Activated CD4-positive, alpha-beta memory T cell treated with anti-CD3 and anti-CD28 coated beads for 36 hours (primary cell): ENCODE results near the gene ABI3BP. TPM values are rescaled to one million over a fixed set of nuclear protein-coding genes. Genes with fewer than 3 reads are reported as not detected.

ENCODE experiments used
- CTCF ChIA-PET: fragments of 350-600 bp; sonication (Branson Sonifier 250); formaldehyde crosslinking; loops from one replicate; lab custom pipeline; 2021; ENCODE audit warnings: antibody characterized with exemption, inconsistent platforms; lab: Charles Lee
- POLR2A ChIA-PET: fragments of 350-600 bp; sonication (Branson Sonifier 250); formaldehyde crosslinking; loops from one replicate; lab custom pipeline; 2021; ENCODE audit warnings: antibody characterized with exemption; lab: Charles Lee
- DNase-seq: peaks from one replicate; pipeline ENCODE4 v3.0.0-alpha.2; 2020
- H3K27ac Mint-ChIP-seq: one replicate; pipeline ENCODE4 v1.8.0; 2021; ENCODE audit warnings: mixed read lengths
- H3K27me3 Mint-ChIP-seq: one replicate; pipeline ENCODE4 v1.8.0; 2021; ENCODE audit warnings: mixed read lengths
- H3K36me3 Mint-ChIP-seq: one replicate; pipeline ENCODE4 v1.8.0; 2021; ENCODE audit warnings: mixed read lengths
- H3K4me1 Mint-ChIP-seq: one replicate; pipeline ENCODE4 v1.8.0; 2021; ENCODE audit warnings: low read depth, mixed read lengths
- H3K4me3 Mint-ChIP-seq: one replicate; pipeline ENCODE4 v1.8.0; 2021; ENCODE audit warnings: mild to moderate bottlenecking, mixed read lengths
- H3K9me3 Mint-ChIP-seq: one replicate; pipeline ENCODE4 v1.8.0; 2021; ENCODE audit warnings: mixed read lengths
- intact Hi-C: fragments of 100-400 bp; cut with micrococcal nuclease; formaldehyde crosslinking; loops from one replicate; pipeline ENCODE4 v1.15.1; 2023
- total RNA-seq, 2 experiments: library from RNA; stranded (reverse); gene quantifications; one replicate each; pipeline ENCODE4 v1.2.3, GENCODE V29; 2021

The ABI3BP gene
- total RNA-seq, 2 experiments from 2014 or later: not detected

GRCh38 chr3:100702980-100703345, 290.3 kb downstream of the ABI3BP start:
- ChIA-PET CTCF (no interaction called here), POLR2A (no interaction called here)
- Mint-ChIP-seq H3K4me3 (no peak overlapping the region), H3K27me3 (peaks cover 27% of the 10 kb centered on the region), H3K36me3 (no peaks in the 10 kb centered on the region), H3K27ac (no peak overlapping the region), H3K9me3 (no peaks in the 10 kb centered on the region), H3K4me1 (no peaks in the 10 kb centered on the region)
- no peak for DNase-seq
- intact Hi-C loops: loop anchor here (10.0 kb wide), 1 partner anchor 238 kb away; no protein-coding TSS in a partner anchor

DNA sequence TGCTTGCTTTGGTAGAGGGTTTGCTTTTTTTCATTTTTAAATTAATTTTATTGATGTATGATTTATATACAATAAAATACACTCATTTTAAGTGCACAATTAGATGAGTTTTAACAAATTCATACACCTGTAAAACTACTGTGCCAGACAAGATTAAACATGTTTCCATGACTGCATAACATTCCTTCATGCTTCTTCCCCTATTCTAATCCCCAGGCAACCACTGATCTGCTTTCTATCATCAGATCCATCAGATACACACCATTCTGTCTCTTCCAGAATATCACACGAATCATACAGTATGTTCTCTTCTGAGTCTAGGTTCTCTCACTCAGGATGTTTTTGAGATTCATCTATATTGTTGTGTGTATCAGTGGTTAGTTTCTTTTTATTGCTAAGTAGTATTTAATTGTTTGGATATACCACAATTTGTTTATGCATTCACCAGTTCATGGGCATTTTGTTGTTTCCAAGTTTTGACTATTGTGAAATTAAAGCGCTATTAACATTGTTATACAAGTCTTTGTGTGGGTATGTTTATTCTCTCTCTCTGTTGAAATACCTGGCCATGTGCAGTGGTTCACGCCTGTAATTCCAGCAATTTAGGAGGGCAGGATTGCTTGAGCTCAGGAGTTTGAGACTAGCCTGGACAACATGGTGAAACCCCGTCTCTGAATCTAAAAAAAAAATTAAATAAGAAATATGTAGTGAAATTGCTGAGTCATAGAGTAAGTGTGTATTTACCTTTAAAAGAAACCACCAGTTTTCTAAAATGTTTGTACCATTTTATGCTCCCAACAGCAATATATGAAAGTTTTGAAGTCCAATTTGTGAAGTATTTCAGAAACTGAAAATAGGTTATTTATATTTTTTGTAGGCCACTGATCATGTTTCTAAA, 290.9 kb downstream of the ABI3BP start:
- intact Hi-C loops: loop anchor here (10.0 kb wide), 1 partner anchor 238 kb away; no protein-coding TSS in a partner anchor
- DNase-seq: no peak
- CTCF ChIA-PET: no interaction called here
- Mint-ChIP-seq H3K27ac (no peak overlapping the region), H3K36me3 (no peaks in the 10 kb centered on the region), H3K27me3 (peaks cover 27% of the 10 kb centered on the region), H3K9me3 (no peaks in the 10 kb centered on the region), H3K4me1 (no peaks in the 10 kb centered on the region), H3K4me3 (no peak overlapping the region)
- POLR2A ChIA-PET: no interaction called here

- Mint-ChIP-seq H3K9me3 (no peaks in the 10 kb centered on the region), H3K27me3 (peaks cover 33% of the 10 kb centered on the region)
Observed at GRCh38 chr3:100700708-100701107, 292.5 kb downstream of the ABI3BP start.

More at GRCh38 chr3:100700708-100701107, 292.5 kb downstream of the ABI3BP start:
- H3K36me3 Mint-ChIP-seq: no peaks in the 10 kb centered on the region
- H3K4me3 Mint-ChIP-seq: no peak overlapping the region
- CTCF ChIA-PET: no interaction called here
- H3K27ac Mint-ChIP-seq: no peak overlapping the region
- intact Hi-C loops: loop anchor here (10.0 kb wide), 1 partner anchor 236 kb away; no protein-coding TSS in a partner anchor
- POLR2A ChIA-PET: no interaction called here
- DNase-seq: no peak
- no peaks in the 10 kb centered on the region for H3K4me1 Mint-ChIP-seq
